A172 (cell line): ENCODE measurements around the gene SWI5. TPM values are rescaled to one million over a fixed set of nuclear protein-coding genes. Genes with fewer than 3 reads are reported as not detected.
"Not testable (repeated sequence)": the region's sequence is repeated elsewhere in the genome, so short reads cannot be mapped to it uniquely, and the experiment has no call there.

Experiments
- DNase-seq: peaks from one replicate; pipeline ENCODE4 v3.0.0-alpha.2; 2015; ENCODE audit warnings: low spot score
- total RNA-seq: library from RNA; depleted of rRNA; stranded (reverse); fragments of >200 nt; shearing (Covaris generic); gene quantifications from 2 replicates; pipeline ENCODE4 v1.2.3, GENCODE V29; 2014; rRNA removed

The SWI5 gene
- 110 and 118 TPM in 2 replicates for total RNA-seq

- peak; percentile 100 for DNase-seq
Measured at GRCh38 chr9:128276008-128276573, at the start of gene SWI5. Gene SWI5 (plus strand): TSS chr9:128276276.

- DNase-seq = no peak
Measured at GRCh38 chr9:128226412-128226801, 49.7 kb upstream of the SWI5 start.

- DNase-seq = not testable (repeated sequence)
Measured at GRCh38 chr9:128230897-128231296, 45.2 kb upstream of the SWI5 start.

GRCh38 chr9:128231638-128232527 is 44.2 kb upstream of the SWI5 start:
- no peak for DNase-seq

- no peak for DNase-seq
Measured at GRCh38 chr9:128232528-128233428, 43.3 kb upstream of the SWI5 start.

- no peak for DNase-seq
Measured at GRCh38 chr9:128233817-128234406, 42.2 kb upstream of the SWI5 start.

- no peak for DNase-seq
Measured at GRCh38 chr9:128242124-128242523, 34.0 kb upstream of the SWI5 start.

- DNase-seq = no peak
Measured at GRCh38 chr9:128242828-128243214, 33.3 kb upstream of the SWI5 start.

- DNase-seq = no peak
Measured at GRCh38 chr9:128243215-128244018, 32.7 kb upstream of the SWI5 start.

GRCh38 chr9:128244091-128244836 is 31.8 kb upstream of the SWI5 start:
- DNase-seq = no peak

GRCh38 chr9:128244837-128245231 is 31.2 kb upstream of the SWI5 start:
- DNase-seq = no peak

GRCh38 chr9:128245421-128246151 is 30.5 kb upstream of the SWI5 start:
- peak; percentile 68 for DNase-seq

GRCh38 chr9:128246471-128246870 is 29.6 kb upstream of the SWI5 start:
- DNase-seq = no peak

- DNase-seq = no peak
Measured at GRCh38 chr9:128247226-128247803, 28.8 kb upstream of the SWI5 start.

- DNase-seq = no peak
Measured at GRCh38 chr9:128249558-128249907, 26.5 kb upstream of the SWI5 start.

GRCh38 chr9:128249908-128250838 is 25.9 kb upstream of the SWI5 start:
- DNase-seq = peak; percentile 51

GRCh38 chr9:128250839-128251731 is 25.0 kb upstream of the SWI5 start:
- DNase-seq = no peak
